Right renal cortex interstitium (tissue), 3 donors: ENCODE data around the gene RP2. TPM values are rescaled to one million over a fixed set of nuclear protein-coding genes. Genes with fewer than 3 reads are reported as not detected.

Experiments
- DNase-seq, 3 donors: peaks; one replicate each; pipeline ENCODE4 v3.0.0-alpha.2; 2013; ENCODE audit warnings: low read depth in 3 of 3, low spot score in 2 of 3
- polyA plus RNA-seq, 3 donors: library from polyadenylated mRNA; unstranded; fragments of 120-200 nt; gene quantifications; one replicate each; pipeline ENCODE4 v1.2.1, GENCODE V29; 2013; ENCODE audit not compliant: insufficient read length in 3 of 3

The RP2 gene
- polyA plus RNA-seq, 3 donors, result 14.7 to 15.9 (median 15.5) TPM

- no peak for DNase-seq
Measured at GRCh38 chrX:46840946-46841345, 4.1 kb downstream of the RP2 start.

DNA sequence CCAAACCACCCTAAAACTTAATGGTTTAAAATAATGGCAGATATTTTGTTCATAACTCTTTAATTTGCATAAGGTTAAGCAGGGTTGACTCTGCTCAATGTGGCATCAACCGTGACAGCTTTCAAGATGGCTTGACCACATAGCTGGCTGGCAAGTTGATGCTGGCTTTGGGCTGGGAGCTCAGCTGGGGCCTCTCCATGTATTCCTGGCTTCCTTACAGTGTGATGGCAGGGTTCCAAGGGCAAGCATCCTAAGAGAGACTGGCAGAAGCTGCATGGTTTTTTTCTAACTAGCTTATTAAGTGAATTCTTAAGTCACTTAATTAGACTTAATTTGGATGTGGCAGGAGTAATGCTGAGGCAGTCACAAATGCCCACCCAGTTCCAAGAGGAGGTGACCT lies 4.5 kb downstream of the RP2 start:
- DNase-seq, result no peak

DNA sequence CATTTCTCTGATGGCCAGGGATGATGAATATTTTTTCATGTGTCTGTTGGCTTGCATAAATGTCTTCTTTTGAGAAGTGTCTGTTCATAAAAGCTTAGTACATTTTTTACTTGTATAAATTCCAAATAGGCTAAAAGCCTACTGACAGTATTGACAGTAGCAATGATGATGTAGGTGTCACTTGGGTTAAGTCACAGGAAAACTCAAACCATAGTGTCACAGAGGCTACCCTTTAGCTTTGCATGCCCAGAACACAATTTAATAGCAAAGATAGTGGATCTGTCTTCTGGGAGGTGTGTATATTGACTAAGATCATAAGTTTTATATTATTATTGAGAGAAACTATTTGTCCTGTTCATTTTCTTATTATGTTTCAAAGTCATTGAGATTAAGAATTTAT lies 8.1 kb downstream of the RP2 start:
- no peak for DNase-seq

- no peak for DNase-seq
Measured at GRCh38 chrX:46849933-46850332, 13.1 kb downstream of the RP2 start.

GRCh38 chrX:46850771-46851170 lies 13.9 kb downstream of the RP2 start:
- DNase-seq, result no peak

GRCh38 chrX:46856483-46856882 lies 19.6 kb downstream of the RP2 start:
- no peak for DNase-seq

GRCh38 chrX:46860557-46860956 lies 23.7 kb downstream of the RP2 start:
- DNase-seq, result no peak

DNA sequence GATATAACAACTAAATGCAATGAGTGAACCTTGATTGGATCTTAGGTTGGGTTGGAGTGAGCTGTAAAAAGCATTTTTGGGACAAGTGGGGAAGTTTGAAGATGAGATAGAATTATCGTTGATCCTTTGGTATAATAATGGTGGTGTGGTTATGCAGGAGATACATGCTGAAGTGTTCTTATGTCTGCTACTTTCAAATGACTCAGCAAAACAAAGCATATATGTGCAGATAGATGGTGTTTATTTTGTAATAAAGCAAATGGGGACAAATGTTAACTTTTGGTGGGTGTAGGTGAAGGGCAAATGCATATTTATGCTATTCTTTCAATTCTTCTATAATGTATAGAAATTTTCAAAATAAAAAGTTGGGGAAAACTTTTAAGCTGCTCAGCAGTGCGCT lies 26.2 kb downstream of the RP2 start:
- DNase-seq, result no peak

- DNase-seq, result no peak
Measured at GRCh38 chrX:46864606-46865005, 27.8 kb downstream of the RP2 start.

DNA sequence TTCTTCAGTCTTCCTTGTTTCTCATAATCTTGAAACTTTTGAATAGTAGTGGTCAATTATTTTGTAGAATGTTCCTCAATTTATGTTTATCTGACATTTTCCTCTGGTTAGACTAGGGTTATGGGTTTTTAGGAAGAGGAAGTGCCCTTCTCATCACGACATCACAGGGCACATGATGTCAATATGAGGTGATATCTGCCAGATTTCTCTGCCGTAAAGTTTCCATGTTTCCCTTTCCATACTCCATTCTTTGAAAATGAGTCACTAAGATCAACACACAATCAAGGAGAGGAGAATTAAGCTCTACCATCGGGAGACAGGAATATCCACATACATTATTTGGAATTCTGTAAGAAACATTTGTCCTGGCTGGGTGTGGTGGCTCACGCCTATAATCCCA lies 28.4 kb downstream of the RP2 start:
- DNase-seq, result no peak

- DNase-seq, result no peak
Measured at GRCh38 chrX:46866726-46867125, 29.9 kb downstream of the RP2 start.

- DNase-seq, result no peak
Measured at GRCh38 chrX:46873746-46874145, 36.9 kb downstream of the RP2 start.

GRCh38 chrX:46876901-46877300 lies 40.1 kb downstream of the RP2 start:
- no peak for DNase-seq

GRCh38 chrX:46882266-46882665 lies 45.4 kb downstream of the RP2 start:
- DNase-seq, result no peak

- DNase-seq, result no peak
Measured at GRCh38 chrX:46884799-46885198, 48.0 kb downstream of the RP2 start.

DNA sequence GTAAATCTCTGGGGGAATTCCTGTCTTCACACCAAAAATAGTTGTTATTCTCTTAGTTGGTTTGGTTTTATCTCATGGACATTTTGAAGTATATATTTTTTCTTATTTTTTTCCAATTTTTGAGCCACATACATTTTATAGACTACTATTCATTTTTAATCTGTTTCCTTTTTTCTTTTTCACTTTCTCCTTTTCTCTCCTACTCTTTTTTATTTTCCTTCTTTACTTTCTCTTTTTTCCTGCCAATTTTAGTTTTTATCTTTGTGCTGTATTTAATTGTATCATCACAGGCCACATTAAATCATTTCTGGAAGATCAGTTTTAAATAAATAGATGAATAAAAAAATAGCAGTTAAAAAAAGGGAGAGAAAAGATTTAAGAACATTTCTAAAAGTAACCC lies 61.4 kb downstream of the RP2 start:
- DNase-seq, result no peak

DNA sequence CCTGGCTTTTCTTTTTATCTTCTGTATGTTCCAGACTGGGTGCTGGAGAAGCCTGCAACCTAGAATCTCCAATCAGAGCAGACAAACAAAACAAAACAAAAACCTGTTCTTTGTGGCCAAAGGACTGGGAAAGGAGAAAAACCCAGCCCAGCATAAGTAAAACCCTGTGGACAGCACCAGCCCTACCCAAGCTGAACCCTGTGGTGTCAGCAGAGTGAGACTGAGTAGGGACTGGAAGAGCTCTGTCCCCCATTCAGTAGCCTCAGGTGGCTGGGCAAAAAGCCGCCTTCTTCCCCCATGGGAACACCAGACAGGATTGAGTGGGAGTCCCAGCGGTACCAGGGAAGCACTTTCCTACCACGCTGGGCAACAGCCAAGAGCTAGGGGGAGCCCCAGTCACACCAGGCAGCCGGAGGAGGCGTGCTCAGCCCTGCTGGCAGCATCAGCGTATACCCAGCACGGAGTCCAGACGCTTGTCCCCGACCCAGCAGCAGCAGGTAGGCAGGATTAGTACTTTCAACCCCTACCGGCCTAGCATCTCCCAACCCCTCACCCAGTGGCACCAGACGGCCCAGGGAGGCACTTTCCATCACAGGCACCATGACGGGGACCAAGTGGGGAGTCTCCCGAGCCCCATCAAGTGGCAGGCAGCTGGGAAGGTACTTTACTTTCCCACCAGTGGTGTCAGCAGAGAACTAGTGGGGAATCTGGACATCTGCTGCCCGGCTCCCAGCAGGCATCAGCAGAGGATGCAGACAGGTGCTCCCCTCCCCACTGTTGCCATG lies 66.8 kb downstream of the RP2 start:
- DNase-seq, result peak in 1 of 3 donors; percentile 56

DNA sequence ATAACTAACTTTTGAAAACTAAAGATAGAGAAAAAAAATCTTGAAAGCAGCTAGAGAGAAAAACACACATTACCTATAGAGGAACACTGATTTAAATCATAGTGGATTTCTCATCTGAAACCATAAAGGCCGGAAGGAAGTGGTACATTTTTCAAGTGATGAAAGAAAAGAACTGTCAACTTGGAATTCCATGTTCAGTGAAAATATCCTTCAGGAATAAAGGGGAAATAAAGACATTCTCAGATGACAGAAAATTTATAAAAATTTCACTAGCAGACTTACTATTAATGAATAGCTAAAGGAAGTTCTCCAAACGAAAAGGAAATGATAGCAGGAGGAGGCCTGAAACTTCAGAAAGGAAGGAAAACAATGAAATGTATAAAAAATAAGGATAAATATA lies 67.8 kb downstream of the RP2 start:
- no peak for DNase-seq

DNA sequence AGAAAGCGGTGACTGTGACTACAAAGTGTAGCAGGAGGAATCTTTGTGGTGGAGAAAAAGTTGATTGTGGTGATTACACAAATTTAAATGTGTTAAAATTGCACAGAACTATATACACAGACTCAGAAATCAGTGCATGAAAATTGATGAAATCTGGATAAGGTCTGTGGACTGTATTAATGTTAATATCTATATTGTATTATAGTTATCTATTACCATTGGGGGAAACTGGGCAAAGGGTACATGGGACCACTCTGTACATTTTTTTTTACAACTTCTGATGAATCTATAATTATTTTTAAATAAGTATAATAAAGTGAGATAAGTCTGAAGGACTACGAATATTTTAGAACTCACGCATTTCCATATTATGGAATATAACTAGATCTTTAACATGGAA lies 73.6 kb downstream of the RP2 start:
- DNase-seq, result no peak

DNA sequence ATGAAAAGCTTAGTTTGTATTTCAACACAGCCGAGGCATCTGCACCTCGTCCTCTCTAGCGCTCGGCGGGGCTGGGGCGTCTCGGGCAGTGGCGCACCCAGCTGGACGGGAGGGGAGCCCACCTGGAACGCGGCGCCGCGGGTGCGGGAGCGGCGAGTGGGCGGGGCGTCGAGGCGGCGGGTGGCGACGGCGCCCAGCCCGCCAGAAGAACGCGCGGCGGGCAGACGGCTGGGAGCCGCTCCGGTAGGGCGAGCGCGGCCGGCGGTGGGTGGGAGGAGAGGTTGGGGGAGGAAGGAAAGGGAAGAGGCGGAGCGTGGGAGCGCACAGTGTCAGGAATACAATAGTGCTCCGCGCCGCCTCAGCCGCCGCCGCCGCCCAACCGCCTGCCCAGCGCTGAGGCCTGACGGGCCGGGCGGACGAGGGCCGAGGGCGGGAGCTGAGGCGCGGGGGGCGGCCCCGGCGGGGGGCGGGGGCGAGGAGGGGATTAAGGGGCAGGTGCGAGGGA lies 75.3 kb downstream of the RP2 start, which contains the start of gene JADE3:
TSS of gene JADE3 (plus strand) at position 324 of the 505 bp plus-strand sequence. CDS start 72,474 bp downstream, outside the sequence.
- DNase-seq, result peak in 2 of 3 donors; percentile 52 to 56

- no peak for DNase-seq
Measured at GRCh38 chrX:46912603-46913491, 76.0 kb downstream of the RP2 start.

GRCh38 chrX:46913667-46914066 lies 76.8 kb downstream of the RP2 start:
- DNase-seq, result no peak
